Endothelial cell (in vitro differentiated cells): ENCODE results near the gene CHMP4B. TPM values are rescaled to one million over a fixed set of nuclear protein-coding genes. Genes with fewer than 3 reads are reported as not detected.

Source experiments
- DNase-seq: peaks from one replicate; pipeline ENCODE4 v3.0.0; 2021; ENCODE audit warnings: low spot score
- H3K27ac Mint-ChIP-seq: one replicate; pipeline ENCODE4 v1.8.0; 2021; ENCODE audit warnings: mixed read lengths, inconsistent platforms; ENCODE audit not compliant: unreplicated experiment
- H3K27me3 Mint-ChIP-seq: one replicate; pipeline ENCODE4 v1.8.0; 2021; ENCODE audit warnings: mild to moderate bottlenecking, moderate library complexity, mixed read lengths, inconsistent platforms; ENCODE audit not compliant: unreplicated experiment
- H3K36me3 Mint-ChIP-seq: one replicate; pipeline ENCODE4 v1.8.0; 2021; ENCODE audit warnings: mild to moderate bottlenecking, low read depth, mixed read lengths, inconsistent platforms; ENCODE audit not compliant: unreplicated experiment
- H3K4me1 Mint-ChIP-seq: one replicate; pipeline ENCODE4 v1.8.0; 2021; ENCODE audit warnings: mild to moderate bottlenecking, mixed read lengths, inconsistent platforms; ENCODE audit not compliant: unreplicated experiment
- H3K4me3 Mint-ChIP-seq: one replicate; pipeline ENCODE4 v1.8.0; 2021; ENCODE audit warnings: mild to moderate bottlenecking, mixed read lengths, inconsistent platforms; ENCODE audit not compliant: unreplicated experiment
- H3K9me3 Mint-ChIP-seq: one replicate; pipeline ENCODE4 v1.8.0; 2021; ENCODE audit warnings: mixed read lengths, inconsistent platforms; ENCODE audit not compliant: unreplicated experiment
- CTCF ChIP-seq: fragments of 200-600 bp; sonication (generic); IDR thresholded peaks from one replicate; pipeline ENCODE4 v1.5.0; 2021; ENCODE audit warnings: antibody characterized with exemption; ENCODE audit not compliant: unreplicated experiment
- total RNA-seq: library from RNA; stranded (reverse); fragmentation: NEBNext Ultra II Directional; extraction: Animal tissue kit (Norgen Biotek cat#: 25700); gene quantifications from one replicate; pipeline ENCODE4 v1.2.1, GENCODE V29; 2021; ENCODE audit not compliant: unreplicated experiment

CHMP4B gene
- total RNA-seq, 1 donor from 2014 or later: 117 TPM

GRCh38 chr20:33832103-33832804, 21.1 kb downstream of the CHMP4B start:
- Mint-ChIP-seq H3K27ac (peak overlapping the region; percentile 73), H3K9me3 (no peaks in the 10 kb centered on the region), H3K27me3 (peaks cover 4% of the 10 kb centered on the region), H3K4me3 (no peak overlapping the region), H3K4me1 (peaks cover 75% of the 10 kb centered on the region), H3K36me3 (peaks cover 24% of the 10 kb centered on the region)
- TF ChIP-seq CTCF: no peak
- peak; percentile 27 for DNase-seq

- no peak for DNase-seq
- H3K9me3 Mint-ChIP-seq: no peaks in the 10 kb centered on the region
- peaks cover 4% of the 10 kb centered on the region for H3K27me3 Mint-ChIP-seq
- TF ChIP-seq CTCF: no peak
- peak overlapping the region; percentile 82 for H3K4me3 Mint-ChIP-seq
- peak overlapping the region; percentile 89 for H3K27ac Mint-ChIP-seq
- peaks cover 75% of the 10 kb centered on the region for H3K4me1 Mint-ChIP-seq
- H3K36me3 Mint-ChIP-seq: peaks cover 24% of the 10 kb centered on the region
These were observed 22.2 kb downstream of the CHMP4B start for GRCh38 chr20:33833333-33833732.

- DNase-seq: no peak
- Mint-ChIP-seq H3K9me3 (no peaks in the 10 kb centered on the region), H3K4me3 (peak overlapping the region; percentile 14), H3K4me1 (peaks cover 70% of the 10 kb centered on the region), H3K27ac (no peak overlapping the region), H3K36me3 (peaks cover 18% of the 10 kb centered on the region), H3K27me3 (peaks cover 2% of the 10 kb centered on the region)
- TF ChIP-seq CTCF: no peak
These were observed 24.5 kb downstream of the CHMP4B start for GRCh38 chr20:33835615-33836172.

- peaks cover 18% of the 10 kb centered on the region for H3K36me3 Mint-ChIP-seq
- no peak for DNase-seq
- H3K9me3 Mint-ChIP-seq: no peaks in the 10 kb centered on the region
- no peak for TF ChIP-seq CTCF
- H3K27ac Mint-ChIP-seq: no peak overlapping the region
- peak overlapping the region; percentile 14 for H3K4me3 Mint-ChIP-seq
- peaks cover 2% of the 10 kb centered on the region for H3K27me3 Mint-ChIP-seq
- peaks cover 76% of the 10 kb centered on the region for H3K4me1 Mint-ChIP-seq
These were observed 25.1 kb downstream of the CHMP4B start for GRCh38 chr20:33836277-33836676.
